D721Med (cell line): ENCODE data around the gene TMEM9B.
"Not testable (repeated sequence)": the region's sequence is repeated elsewhere in the genome, so short reads cannot be mapped to it uniquely, and the experiment has no call there.

ENCODE experiments used
- DNase-seq: peaks from one replicate; pipeline ENCODE4 v3.0.0; 2011; ENCODE audit warnings: low spot score; ENCODE audit not compliant: insufficient read length
- FAIRE-seq: peaks from 2 replicates; lab custom pipeline; 2011; peaks lifted over from hg19 to GRCh38; lab: Jason Lieb, UNC
- TF ChIP-seq, protein P1 (sequence below): IDR thresholded peaks from 2 replicates; pipeline ENCODE4 v1.5.1; 2012; ENCODE audit warnings: mild to moderate bottlenecking, control low read depth; ENCODE audit not compliant: insufficient read depth; ENCODE audit errors: missing control alignments

The TMEM9B gene

DNA sequence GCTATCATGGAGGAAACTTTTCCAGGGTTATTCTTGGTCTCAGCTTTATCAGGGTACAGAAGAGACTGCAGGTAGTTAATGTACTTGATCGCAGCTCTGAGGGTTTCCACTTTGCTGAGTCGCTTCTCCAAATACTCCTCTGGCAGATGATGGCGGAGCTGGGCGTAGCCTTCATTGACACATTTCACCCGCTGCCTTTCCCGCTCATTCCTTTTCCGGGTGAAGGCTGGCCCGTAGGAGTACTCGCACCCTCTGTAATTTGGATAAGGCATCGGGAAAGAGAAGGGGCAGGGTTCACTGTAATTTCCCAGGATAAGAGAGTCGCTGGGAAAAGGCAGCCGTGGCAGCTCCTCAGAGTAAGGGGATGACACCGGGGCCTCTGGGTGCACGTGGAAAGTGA lies 26.6 kb downstream of the TMEM9B start:
- FAIRE-seq (no peak), DNase-seq (no peak)
- TF ChIP-seq, protein P1, sequence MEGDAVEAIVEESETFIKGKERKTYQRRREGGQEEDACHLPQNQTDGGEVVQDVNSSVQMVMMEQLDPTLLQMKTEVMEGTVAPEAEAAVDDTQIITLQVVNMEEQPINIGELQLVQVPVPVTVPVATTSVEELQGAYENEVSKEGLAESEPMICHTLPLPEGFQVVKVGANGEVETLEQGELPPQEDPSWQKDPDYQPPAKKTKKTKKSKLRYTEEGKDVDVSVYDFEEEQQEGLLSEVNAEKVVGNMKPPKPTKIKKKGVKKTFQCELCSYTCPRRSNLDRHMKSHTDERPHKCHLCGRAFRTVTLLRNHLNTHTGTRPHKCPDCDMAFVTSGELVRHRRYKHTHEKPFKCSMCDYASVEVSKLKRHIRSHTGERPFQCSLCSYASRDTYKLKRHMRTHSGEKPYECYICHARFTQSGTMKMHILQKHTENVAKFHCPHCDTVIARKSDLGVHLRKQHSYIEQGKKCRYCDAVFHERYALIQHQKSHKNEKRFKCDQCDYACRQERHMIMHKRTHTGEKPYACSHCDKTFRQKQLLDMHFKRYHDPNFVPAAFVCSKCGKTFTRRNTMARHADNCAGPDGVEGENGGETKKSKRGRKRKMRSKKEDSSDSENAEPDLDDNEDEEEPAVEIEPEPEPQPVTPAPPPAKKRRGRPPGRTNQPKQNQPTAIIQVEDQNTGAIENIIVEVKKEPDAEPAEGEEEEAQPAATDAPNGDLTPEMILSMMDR = no peak

DNA sequence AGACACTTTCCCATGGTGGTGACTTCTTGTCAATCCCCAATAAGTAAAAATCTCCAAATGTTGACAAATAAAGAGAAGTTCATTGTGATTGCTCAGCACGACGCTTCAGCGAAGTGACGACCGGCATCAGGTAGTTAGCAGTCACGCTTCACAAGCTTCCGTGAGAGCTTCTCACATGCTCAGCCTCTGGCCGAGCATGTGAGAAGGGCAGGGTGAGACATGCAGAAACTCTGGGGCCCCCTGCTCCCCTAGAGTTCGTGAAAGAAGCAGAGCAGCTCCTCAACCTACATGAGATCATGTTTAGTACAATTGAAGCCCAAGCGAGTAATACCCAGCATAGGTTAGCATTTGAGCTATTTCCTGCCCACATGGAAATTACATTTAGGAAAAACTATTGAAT lies 27.1 kb downstream of the TMEM9B start:
- no peak for DNase-seq
- TF ChIP-seq, protein P1 = no peak
- FAIRE-seq = no peak

DNA sequence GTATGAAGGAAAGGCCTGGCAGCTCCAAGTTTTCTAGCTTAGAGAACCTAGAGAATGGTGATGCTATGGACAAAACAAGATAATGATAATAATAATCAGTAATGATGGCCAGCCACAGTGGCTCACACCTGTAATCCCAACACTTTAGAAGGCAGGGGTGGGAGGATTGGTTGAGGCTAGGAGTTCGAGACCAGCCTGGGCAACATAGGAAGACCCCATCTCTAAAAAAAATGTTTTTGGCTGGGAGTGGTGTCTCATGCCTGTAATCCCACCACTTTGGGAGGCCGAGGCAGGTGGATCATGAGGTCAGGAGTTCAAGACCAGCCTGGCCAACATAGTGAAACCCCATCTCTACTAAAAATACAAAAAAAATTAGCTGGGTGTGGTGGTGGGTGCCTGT lies 28.5 kb downstream of the TMEM9B start:
- not testable (repeated sequence) for FAIRE-seq, DNase-seq

DNA sequence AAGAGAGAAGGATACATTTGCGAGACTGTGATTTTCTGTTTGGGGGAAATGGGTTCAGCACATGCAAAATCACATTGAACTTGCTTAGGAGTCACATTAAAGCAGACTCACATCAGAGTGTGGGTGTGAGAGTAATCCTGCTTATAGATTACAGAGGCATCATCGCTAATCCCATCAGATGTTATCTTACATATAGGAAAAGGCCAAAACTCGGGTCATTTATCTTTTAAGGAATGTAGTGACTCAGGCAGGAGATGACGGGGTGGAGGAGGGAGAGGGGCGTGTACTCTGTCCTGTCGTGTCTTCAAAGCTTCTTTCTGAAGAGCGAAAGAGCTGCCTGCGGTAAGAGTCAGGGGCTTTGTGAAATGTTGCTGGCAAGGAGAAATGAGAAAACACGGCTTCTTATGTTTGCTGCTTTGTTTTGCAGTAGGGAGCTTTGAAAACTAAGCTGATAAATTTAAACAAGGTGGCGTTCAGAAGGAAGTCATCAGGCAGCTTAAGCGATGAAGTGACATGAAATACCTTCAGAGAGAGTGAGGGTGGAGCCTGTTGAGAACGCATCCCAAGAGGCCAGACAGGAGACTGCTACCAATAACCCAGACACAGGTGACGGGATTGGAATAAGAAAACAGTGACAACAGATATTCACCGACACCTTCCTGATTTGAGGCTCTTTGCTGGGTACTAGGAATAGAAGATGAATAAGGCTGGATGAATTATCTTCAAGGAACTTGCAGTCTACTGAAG lies 29.3 kb downstream of the TMEM9B start:
- peak; percentile 84 for FAIRE-seq
- DNase-seq = peak; percentile 56
- TF ChIP-seq, protein P1 = no peak

DNA sequence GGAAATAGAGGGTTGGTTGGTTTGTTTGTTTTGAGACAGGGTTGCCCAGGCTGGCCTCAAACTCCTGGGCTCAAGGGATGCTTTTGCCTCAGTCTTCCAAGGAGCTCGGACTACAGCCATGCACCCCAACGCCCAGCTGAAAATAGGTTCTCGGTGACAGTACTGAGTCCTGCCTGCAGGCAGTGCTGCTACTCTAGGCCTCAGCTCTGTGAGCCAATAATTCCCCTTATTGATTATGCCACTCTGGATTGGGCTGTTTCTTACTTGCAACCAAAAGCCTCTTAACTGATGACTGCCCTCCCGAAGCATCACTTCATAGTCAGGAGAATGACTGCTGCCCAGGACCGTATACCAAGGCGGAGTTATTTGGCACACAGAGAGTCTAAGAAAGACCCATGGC lies 30.3 kb downstream of the TMEM9B start:
- FAIRE-seq (no peak), DNase-seq (no peak)
- TF ChIP-seq, protein P1 = no peak

DNA sequence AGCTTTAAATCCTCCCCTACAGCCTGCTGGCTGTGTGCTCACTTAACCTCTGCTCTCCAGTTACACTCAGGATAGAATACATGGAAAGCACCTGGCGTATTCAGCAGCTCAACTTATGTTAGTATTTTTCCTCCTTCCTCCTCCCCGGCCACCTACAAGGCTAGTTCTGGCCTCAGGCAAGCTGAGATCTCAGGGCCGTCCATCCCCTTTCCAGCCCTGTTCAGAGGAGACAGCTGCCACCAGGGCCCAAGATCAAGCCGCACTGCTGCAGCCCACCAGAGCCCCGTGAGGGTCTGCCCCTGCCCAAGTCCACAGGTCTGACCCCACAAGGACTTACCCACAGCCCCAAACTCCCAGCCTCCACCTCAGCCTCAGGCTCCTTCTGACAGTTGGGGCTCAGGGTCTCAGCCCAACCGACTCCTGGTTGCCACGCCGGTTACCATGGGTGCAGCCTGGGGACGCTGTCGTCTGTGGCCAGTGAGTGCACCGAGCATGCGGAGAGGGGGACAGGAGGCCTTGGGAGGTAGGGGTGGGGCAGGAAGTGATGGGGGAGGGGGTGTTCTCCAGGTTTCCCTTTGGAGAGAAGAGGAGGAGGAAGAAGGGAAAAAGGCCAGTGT lies 31.6 kb downstream of the TMEM9B start, which contains the start of gene C11orf16:
TSS of gene C11orf16 (minus strand) at position 384 of the 617 bp plus-strand sequence. CDS start 639 bp downstream, outside the sequence.
- DNase-seq = no peak
- FAIRE-seq = no peak
- TF ChIP-seq, protein P1 = no peak

DNA sequence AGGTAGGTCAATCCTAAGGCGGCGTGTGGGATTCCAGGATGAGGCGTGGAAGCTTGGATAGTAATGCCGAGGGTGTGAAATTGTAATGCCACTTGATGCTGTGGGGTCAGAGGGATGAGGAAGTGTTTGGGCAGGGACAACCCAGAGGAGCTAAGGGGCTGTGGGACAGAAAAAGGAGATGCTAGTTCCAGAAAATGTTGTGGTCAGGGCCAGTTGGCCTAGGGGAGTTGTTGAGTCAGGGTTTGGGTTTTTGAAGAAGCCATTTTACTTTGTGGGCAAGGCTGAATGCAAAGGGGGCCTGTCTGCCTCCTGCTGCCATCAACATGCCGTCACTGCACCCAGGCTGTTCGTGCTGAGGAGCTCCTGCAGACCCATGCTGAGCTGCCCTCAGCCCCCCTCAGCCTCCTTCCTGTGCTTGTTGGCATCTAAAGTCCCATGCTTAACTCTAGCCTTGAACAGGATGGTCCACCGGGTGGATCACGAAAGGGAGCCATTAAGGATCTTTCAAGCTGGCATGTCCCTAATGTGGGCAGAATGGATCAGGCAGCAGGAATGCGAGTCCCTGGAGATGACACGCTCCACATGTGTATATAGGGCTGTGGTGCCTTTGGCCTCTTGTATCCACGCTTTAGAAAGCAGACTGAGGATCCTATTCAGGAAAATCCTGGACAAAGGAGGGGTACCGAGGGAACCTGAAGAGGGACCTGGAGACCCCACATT lies 33.6 kb downstream of the TMEM9B start:
- TF ChIP-seq, protein P1 = no peak
- FAIRE-seq = no peak
- DNase-seq = no peak
